Keratinocyte (primary cell): Measurements from ENCODE around the gene GOLT1B. TPM values are rescaled to one million over a fixed set of nuclear protein-coding genes. Genes with fewer than 3 reads are reported as not detected.
"Not testable (repeated sequence)": the region's sequence is repeated elsewhere in the genome, so short reads cannot be mapped to it uniquely, and the experiment has no call there.

ENCODE experiments used
- DNase-seq: peaks from one replicate; pipeline ENCODE4 v3.0.0-alpha.2; 2011; ENCODE audit warnings: low read depth, missing footprints, low spot score
- FAIRE-seq: peaks from 2 replicates; lab custom pipeline; 2011; peaks lifted over from hg19 to GRCh38; lab: Jason Lieb, UNC
- H2AFZ ChIP-seq: 2 replicates; pipeline ENCODE4 v1.6.0; 2012; ENCODE audit warnings: low read length, control low read depth, inconsistent platforms; ENCODE audit not compliant: control insufficient read depth
- H3K27ac ChIP-seq: 2 replicates; pipeline ENCODE4 v1.5.1; 2011; ENCODE audit warnings: low read length; ENCODE audit not compliant: control insufficient read depth, insufficient read depth
- H3K27me3 ChIP-seq: 3 replicates; pipeline ENCODE4 v1.6.0; 2011; ENCODE audit warnings: low read length; ENCODE audit not compliant: control insufficient read depth, insufficient read depth; ENCODE audit errors: extremely low read depth
- H3K36me3 ChIP-seq, 2 experiments: 2 replicates in 1 of 2; 3 replicates in 1 of 2; pipeline ENCODE4 v1.5.1; 2011; ENCODE audit warnings: low read length in 2 of 2, mild to moderate bottlenecking in 1 of 2; ENCODE audit not compliant: control insufficient read depth in 2 of 2, insufficient read depth in 2 of 2; ENCODE audit errors: extremely low read depth in 1 of 2
- H3K4me1 ChIP-seq: 3 replicates; pipeline ENCODE4 v1.5.1; 2011; ENCODE audit warnings: low read length; ENCODE audit not compliant: control insufficient read depth, insufficient read depth; ENCODE audit errors: extremely low read depth
- H3K4me2 ChIP-seq: 3 replicates; pipeline ENCODE4 v1.6.0; 2011; ENCODE audit warnings: low read depth, low read length; ENCODE audit not compliant: control insufficient read depth, insufficient read depth; ENCODE audit errors: extremely low read depth
- H3K4me3 ChIP-seq, 3 experiments: fragments of 200-600 bp in 1 of 3; sonication (generic) in 1 of 3; 2 replicates in 2 of 3; 3 replicates in 1 of 3; pipeline ENCODE4 v1.5.1; 2011 to 2016; ENCODE audit warnings: low read length in 3 of 3, mild to moderate bottlenecking in 3 of 3, control low read depth in 2 of 3, inconsistent platforms in 1 of 3, low read depth in 1 of 3, mixed read lengths in 1 of 3, mixed run types in 1 of 3, moderate library complexity in 1 of 3; ENCODE audit not compliant: control insufficient read depth in 2 of 3, insufficient read depth in 2 of 3; ENCODE audit errors: extremely low read depth in 1 of 3
- H3K79me2 ChIP-seq: 2 replicates; pipeline ENCODE4 v1.6.0; 2012; ENCODE audit warnings: low read length; ENCODE audit not compliant: control insufficient read depth, insufficient read depth
- H3K9ac ChIP-seq: 3 replicates; pipeline ENCODE4 v1.6.0; 2011; ENCODE audit warnings: low read length; ENCODE audit not compliant: control insufficient read depth, insufficient read depth; ENCODE audit errors: extremely low read depth
- H3K9me1 ChIP-seq: 3 replicates; pipeline ENCODE4 v1.6.0; 2011; ENCODE audit warnings: low read length; ENCODE audit not compliant: control insufficient read depth, insufficient read depth; ENCODE audit errors: extremely low read depth
- H3K9me3 ChIP-seq: 2 replicates; pipeline ENCODE4 v1.5.1; 2012; ENCODE audit warnings: low read depth, low read length; ENCODE audit not compliant: control insufficient read depth
- H4K20me1 ChIP-seq: 3 replicates; pipeline ENCODE4 v1.6.0; 2011; ENCODE audit warnings: low read length; ENCODE audit not compliant: control insufficient read depth, insufficient read depth; ENCODE audit errors: extremely low read depth
- CTCF ChIP-seq, 3 experiments: IDR thresholded peaks in 1 of 3; conservative IDR thresholded peaks in 1 of 3; optimal IDR thresholded peaks in 1 of 3; 2 replicates in 2 of 3; 3 replicates in 1 of 3; pipeline versions ENCODE3 to v1.5.1; 2011; ENCODE audit warnings: low read length in 3 of 3, mild to moderate bottlenecking in 3 of 3, moderate library complexity in 2 of 3, control low read depth in 1 of 3, inconsistent platforms in 1 of 3; ENCODE audit not compliant: insufficient read depth in 2 of 3; ENCODE audit errors: extremely low read depth in 1 of 3
- EZH2 ChIP-seq: IDR thresholded peaks from one replicate; pipeline ENCODE4 v1.6.1; 2012; ENCODE audit warnings: inconsistent platforms, mild to moderate bottlenecking, low read length, moderate library complexity
- dilution Hi-C: fragments of 300-500 bp; cut with MboI; formaldehyde crosslinking; loops from one replicate; pipeline ENCODE4 v1.7.0; 2020; ENCODE audit warnings: low sequenced_read_pairs; ENCODE audit not compliant: extremely low pct_ligation_motif_present
- polyA plus RNA-seq, 5 experiments: library from polyadenylated mRNA; depleted of rRNA in 3 of 5; stranded (reverse) in 3 of 5; stranded (forward) in 1 of 5; unstranded in 1 of 5; fragments of >200 nt; gene quantifications; 1 replicate in 1 of 5; 2 replicates in 3 of 5; 3 replicates in 1 of 5; pipeline versions ENCODE4 v1.2.1 to v1.2.3, GENCODE V29; 2011 to 2012; ENCODE audit warnings: missing spikeins in 2 of 5, low read depth in 1 of 5, low replicate concordance in 1 of 5

The GOLT1B gene
- polyA plus RNA-seq, 1 donor (not counting 4 experiments of a cell fraction or from before 2014, with no cell fraction given), result 25.8 TPM

GRCh38 chr12:21456291-21456780, 45.3 kb upstream of the GOLT1B start:
- no peak overlapping the region for H2AFZ ChIP-seq
- TF ChIP-seq EZH2 (no peak), CTCF (optimal IDR thresholded peaks at IDR 0.05 in 1 of 3, IDR thresholded peaks at IDR 0.05 in 1 of 3, conservative IDR thresholded peaks at IDR 0.05 in 1 of 3; ENCODE audit: extremely low read depth in 1 of 3, insufficient read depth in 2 of 3, low read length in 3 of 3) (no peak)
- H3K4me1 ChIP-seq, result no peaks in the 10 kb centered on the region
- H3K27me3 ChIP-seq, result no peaks in the 10 kb centered on the region
- no peak overlapping the region for H3K4me2 ChIP-seq
- no peak for FAIRE-seq
- H3K79me2 ChIP-seq, result no peaks in the 10 kb centered on the region
- no peaks in the 10 kb centered on the region for H3K9me1 ChIP-seq
- no peak overlapping the region for H3K27ac ChIP-seq
- H4K20me1 ChIP-seq, result no peaks in the 10 kb centered on the region
- no peak for DNase-seq
- dilution Hi-C loops, result no loop called here
- no peaks in the 10 kb centered on the region for H3K9me3 ChIP-seq
- H3K9ac ChIP-seq, result no peak overlapping the region
- H3K4me3 ChIP-seq, result no peak overlapping the region
- H3K36me3 ChIP-seq, result peaks cover 3 to 4% of the 10 kb centered on the region in 2 experiments

GRCh38 chr12:21459474-21459873, 42.1 kb upstream of the GOLT1B start:
- no peak overlapping the region for H3K9ac ChIP-seq
- dilution Hi-C loops, result no loop called here
- no peaks in the 10 kb centered on the region for H3K79me2 ChIP-seq
- H2AFZ ChIP-seq, result no peak overlapping the region
- H4K20me1 ChIP-seq, result no peaks in the 10 kb centered on the region
- FAIRE-seq, result no peak
- TF ChIP-seq CTCF (optimal IDR thresholded peaks at IDR 0.05 in 1 of 3, IDR thresholded peaks at IDR 0.05 in 1 of 3, conservative IDR thresholded peaks at IDR 0.05 in 1 of 3; ENCODE audit: extremely low read depth in 1 of 3, insufficient read depth in 2 of 3, low read length in 3 of 3) (no peak), EZH2 (no peak)
- no peaks in the 10 kb centered on the region for H3K27me3 ChIP-seq
- H3K4me1 ChIP-seq, result no peaks in the 10 kb centered on the region
- peaks cover 4 to 8% of the 10 kb centered on the region in 2 experiments for H3K36me3 ChIP-seq
- no peak overlapping the region for H3K27ac ChIP-seq
- H3K9me3 ChIP-seq, result no peaks in the 10 kb centered on the region
- no peaks in the 10 kb centered on the region for H3K9me1 ChIP-seq
- no peak for DNase-seq
- no peak overlapping the region for H3K4me3 ChIP-seq
- no peak overlapping the region for H3K4me2 ChIP-seq

GRCh38 chr12:21467334-21467733, 34.3 kb upstream of the GOLT1B start:
- H4K20me1 ChIP-seq, FAIRE-seq, H3K27ac ChIP-seq, H3K36me3 ChIP-seq, H3K9me1 ChIP-seq, H3K9ac ChIP-seq, dilution Hi-C loops, H2AFZ ChIP-seq, DNase-seq, H3K4me1 ChIP-seq, H3K79me2 ChIP-seq, H3K4me3 ChIP-seq, H3K4me2 ChIP-seq, H3K27me3 ChIP-seq, H3K9me3 ChIP-seq: not testable (repeated sequence)
